Uterus (tissue), 2 donors: ENCODE data around the gene PNPT1.

Source experiments
- POLR2A ChIP-seq, 2 donors: fragments of 450-650 bp; IDR thresholded peaks; one replicate each; pipeline ENCODE4 v1.6.1; 2016; ENCODE audit warnings: antibody characterized with exemption in 2 of 2, mild to moderate bottlenecking in 1 of 2, moderate library complexity in 1 of 2
- TF ChIP-seq, protein P1 (sequence below), 4 experiments: fragments of 200-600 bp in 2 of 4; fragments of 450-650 bp in 2 of 4; sonication (generic) in 2 of 4; IDR thresholded peaks; one replicate each; pipeline ENCODE4 v1.5.1; 2016 to 2019; ENCODE audit warnings: antibody characterized with exemption in 4 of 4, mild to moderate bottlenecking in 2 of 4, moderate library complexity in 1 of 4

DNA sequence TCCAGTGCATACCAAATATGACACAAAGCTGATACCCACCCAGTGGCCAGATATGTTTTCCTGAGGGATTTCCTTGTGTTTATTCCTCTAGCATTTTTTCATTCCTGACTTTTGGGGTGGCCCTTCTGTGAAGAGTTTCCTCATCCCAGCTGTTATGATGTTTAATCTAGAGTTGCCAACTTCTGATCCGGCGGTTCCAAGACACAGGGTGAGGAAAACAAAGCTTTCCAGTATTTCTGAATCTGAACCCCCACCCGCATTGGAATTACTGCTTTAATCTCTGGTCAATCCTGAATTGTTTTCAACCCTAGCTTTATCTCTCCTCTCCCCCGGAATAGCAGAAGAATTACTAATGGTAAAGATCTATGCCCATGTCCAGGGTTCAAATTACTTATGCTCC, 39.2 kb upstream of the PNPT1 start:
- TF ChIP-seq POLR2A (IDR thresholded peaks at IDR 0.05) = no peak
- TF ChIP-seq, protein P1, sequence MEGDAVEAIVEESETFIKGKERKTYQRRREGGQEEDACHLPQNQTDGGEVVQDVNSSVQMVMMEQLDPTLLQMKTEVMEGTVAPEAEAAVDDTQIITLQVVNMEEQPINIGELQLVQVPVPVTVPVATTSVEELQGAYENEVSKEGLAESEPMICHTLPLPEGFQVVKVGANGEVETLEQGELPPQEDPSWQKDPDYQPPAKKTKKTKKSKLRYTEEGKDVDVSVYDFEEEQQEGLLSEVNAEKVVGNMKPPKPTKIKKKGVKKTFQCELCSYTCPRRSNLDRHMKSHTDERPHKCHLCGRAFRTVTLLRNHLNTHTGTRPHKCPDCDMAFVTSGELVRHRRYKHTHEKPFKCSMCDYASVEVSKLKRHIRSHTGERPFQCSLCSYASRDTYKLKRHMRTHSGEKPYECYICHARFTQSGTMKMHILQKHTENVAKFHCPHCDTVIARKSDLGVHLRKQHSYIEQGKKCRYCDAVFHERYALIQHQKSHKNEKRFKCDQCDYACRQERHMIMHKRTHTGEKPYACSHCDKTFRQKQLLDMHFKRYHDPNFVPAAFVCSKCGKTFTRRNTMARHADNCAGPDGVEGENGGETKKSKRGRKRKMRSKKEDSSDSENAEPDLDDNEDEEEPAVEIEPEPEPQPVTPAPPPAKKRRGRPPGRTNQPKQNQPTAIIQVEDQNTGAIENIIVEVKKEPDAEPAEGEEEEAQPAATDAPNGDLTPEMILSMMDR (IDR thresholded peaks at IDR 0.05) = no peak
